DND-41 (cell line): ENCODE data around the gene NOL4L.

Source experiments
- ATAC-seq: fragments of 200-7000 bp; cut with Tn5 transposase; 3 replicates; pipeline ENCODE4 v1.9.1; 2021; ENCODE audit warnings: low read depth; ENCODE audit not compliant: insufficient read depth
- DNase-seq: peaks from one replicate; pipeline ENCODE4 v3.0.0-alpha.2; 2020
- H2AFZ ChIP-seq: 2 replicates; pipeline ENCODE4 v1.6.0; 2012; ENCODE audit warnings: low read depth, low read length
- H3K27ac ChIP-seq: 2 replicates; pipeline ENCODE4 v1.5.1; 2012; ENCODE audit warnings: low read length, inconsistent platforms
- H3K27me3 ChIP-seq: fragments of 200-600 bp; sonication (generic); 2 replicates; pipeline ENCODE4 v1.6.0; 2012; ENCODE audit warnings: low read length, mild to moderate bottlenecking, inconsistent platforms; ENCODE audit not compliant: insufficient read depth, poor library complexity
- H3K36me3 ChIP-seq: 2 replicates; pipeline ENCODE4 v1.5.1; 2012; ENCODE audit warnings: low read length, inconsistent platforms; ENCODE audit not compliant: insufficient read depth
- H3K4me1 ChIP-seq: 2 replicates; pipeline ENCODE4 v1.5.1; 2012; ENCODE audit warnings: mild to moderate bottlenecking, low read length; ENCODE audit not compliant: insufficient read depth
- H3K4me2 ChIP-seq: 2 replicates; pipeline ENCODE4 v1.6.0; 2012; ENCODE audit warnings: mild to moderate bottlenecking, moderate library complexity, low read length, inconsistent platforms; ENCODE audit not compliant: insufficient read depth
- H3K4me3 ChIP-seq, 2 experiments: fragments of 200-600 bp in 1 of 2; shearing (Covaris generic) in 1 of 2; 2 replicates each; pipeline ENCODE4 v1.5.1; 2012 to 2016; ENCODE audit warnings: inconsistent platforms in 2 of 2, low read length in 2 of 2, mild to moderate bottlenecking in 2 of 2, low read depth in 1 of 2, moderate library complexity in 1 of 2
- H3K79me2 ChIP-seq: 2 replicates; pipeline ENCODE4 v1.6.0; 2012; ENCODE audit warnings: low read length, inconsistent platforms; ENCODE audit not compliant: insufficient read depth
- H3K9ac ChIP-seq: 2 replicates; pipeline ENCODE4 v1.6.0; 2012; ENCODE audit warnings: low read depth, mild to moderate bottlenecking, inconsistent platforms, low read length, moderate library complexity
- H3K9me3 ChIP-seq: 2 replicates; pipeline ENCODE4 v1.5.1; 2012; ENCODE audit warnings: low read length, moderate library complexity, mild to moderate bottlenecking, inconsistent platforms; ENCODE audit not compliant: insufficient read depth, severe bottlenecking
- H4K20me1 ChIP-seq: 2 replicates; pipeline ENCODE4 v1.6.0; 2012; ENCODE audit warnings: low read length; ENCODE audit not compliant: insufficient read depth
- CTCF ChIP-seq: IDR thresholded peaks from 2 replicates; pipeline ENCODE4 v1.5.1; 2012; ENCODE audit warnings: borderline replicate concordance, low read length, moderate library complexity, mild to moderate bottlenecking; ENCODE audit not compliant: poor library complexity, severe bottlenecking; ENCODE audit errors: extremely low read depth
- EZH2 ChIP-seq: IDR thresholded peaks from 3 replicates; pipeline ENCODE4 v1.6.1; 2012; ENCODE audit warnings: borderline replicate concordance, low read depth, mild to moderate bottlenecking, moderate library complexity, low read length, inconsistent platforms; ENCODE audit not compliant: severe bottlenecking

NOL4L gene

GRCh38 chr20:32445539-32446273 is 139.4 kb downstream of the NOL4L start:
- TF ChIP-seq CTCF (no peak), EZH2 (no peak)
- Histone ChIP-seq H3K4me3 (no peak overlapping the region), H3K9ac (no peak overlapping the region), H3K9me3 (no peaks in the 10 kb centered on the region), H3K27me3 (no peaks in the 10 kb centered on the region), H3K27ac (0 out of 2 replicates have a peak overlapping the region, but pooled peaks have one; percentile 7), H4K20me1 (peaks cover 55% of the 10 kb centered on the region), H3K4me1 (no peaks in the 10 kb centered on the region), H3K36me3 (peaks cover 96% of the 10 kb centered on the region), H3K79me2 (peaks cover 2% of the 10 kb centered on the region; the same call in 1 of the 2 replicates), H2AFZ (no peak overlapping the region), H3K4me2 (no peak overlapping the region)
- no peak for DNase-seq
- peak; percentile 7; the same call in 1 of the 3 replicates for ATAC-seq

GRCh38 chr20:32444474-32445220 is 140.5 kb downstream of the NOL4L start:
- H3K9me3 ChIP-seq = no peaks in the 10 kb centered on the region
- no peak for TF ChIP-seq CTCF
- no peak for TF ChIP-seq EZH2
- H3K4me2 ChIP-seq = no peak overlapping the region
- H2AFZ ChIP-seq = no peak overlapping the region
- H4K20me1 ChIP-seq = peaks cover 50% of the 10 kb centered on the region
- peaks cover 2% of the 10 kb centered on the region; the same call in 1 of the 2 replicates for H3K79me2 ChIP-seq
- H3K36me3 ChIP-seq = peaks cover 95% of the 10 kb centered on the region
- ATAC-seq (no peak), DNase-seq (no peak)
- H3K27me3 ChIP-seq = no peaks in the 10 kb centered on the region
- H3K27ac ChIP-seq = no peak overlapping the region
- no peak overlapping the region for H3K9ac ChIP-seq
- no peaks in the 10 kb centered on the region for H3K4me1 ChIP-seq
- H3K4me3 ChIP-seq = no peak overlapping the region

GRCh38 chr20:32443386-32443974 is 141.7 kb downstream of the NOL4L start:
- no peaks in the 10 kb centered on the region for H3K9me3 ChIP-seq
- peaks cover 48% of the 10 kb centered on the region for H4K20me1 ChIP-seq
- ATAC-seq = peak; percentile 29; the same call in 1 of the 3 replicates
- H3K27me3 ChIP-seq = no peaks in the 10 kb centered on the region
- no peak overlapping the region for H3K9ac ChIP-seq
- no peak overlapping the region for H3K4me3 ChIP-seq
- no peak for DNase-seq
- H3K4me1 ChIP-seq = no peaks in the 10 kb centered on the region
- peak overlapping the region; percentile 9; the same call in 1 of the 2 replicates for H3K27ac ChIP-seq
- no peak for TF ChIP-seq CTCF
- no peak for TF ChIP-seq EZH2
- H3K36me3 ChIP-seq = peaks cover 95% of the 10 kb centered on the region
- H2AFZ ChIP-seq = no peak overlapping the region
- no peak overlapping the region for H3K4me2 ChIP-seq
- peaks cover 4% of the 10 kb centered on the region; the same call in 1 of the 2 replicates for H3K79me2 ChIP-seq
